Neural progenitor cell (in vitro differentiated cells): ENCODE results near the gene ZNF385C. TPM values are rescaled to one million over a fixed set of nuclear protein-coding genes. Genes with fewer than 3 reads are reported as not detected.

ENCODE experiments used
- DNase-seq: peaks from one replicate; pipeline ENCODE4 v3.0.0-alpha.2; 2016; ENCODE audit warnings: low spot score
- H2AFZ ChIP-seq: fragments of 200-600 bp; sonication (generic); replicated peaks from 2 replicates; pipeline ENCODE4 v1.6.1; 2016; ENCODE audit warnings: antibody characterized with exemption
- H3F3A ChIP-seq: fragments of 200-600 bp; sonication (generic); 2 replicates; pipeline ENCODE4 v1.6.1; 2016; ENCODE audit warnings: antibody characterized with exemption, low read depth
- H3K27ac ChIP-seq: fragments of 200-600 bp; sonication (generic); 2 replicates; pipeline ENCODE4 v1.5.1; 2016; ENCODE audit warnings: mild to moderate bottlenecking
- H3K27me3 ChIP-seq: fragments of 200-600 bp; sonication (generic); 2 replicates; pipeline ENCODE4 v1.6.1; 2016; ENCODE audit warnings: mild to moderate bottlenecking, moderate library complexity
- H3K36me3 ChIP-seq: fragments of 200-600 bp; sonication (generic); 2 replicates; pipeline ENCODE4 v1.5.1; 2016
- H3K4me1 ChIP-seq: fragments of 200-600 bp; sonication (generic); 2 replicates; pipeline ENCODE4 v1.6.1; 2016; ENCODE audit warnings: mixed run types
- H3K4me2 ChIP-seq: fragments of 200-600 bp; sonication (generic); 2 replicates; pipeline ENCODE4 v1.6.1; 2016
- H3K4me3 ChIP-seq: fragments of 200-600 bp; sonication (generic); 2 replicates; pipeline ENCODE4 v1.5.1; 2016
- H3K79me2 ChIP-seq: fragments of 200-600 bp; sonication (generic); 2 replicates; pipeline ENCODE4 v1.6.1; 2016; ENCODE audit warnings: low read depth
- H3K9ac ChIP-seq: fragments of 200-600 bp; sonication (generic); 2 replicates; pipeline ENCODE4 v1.6.1; 2016
- H3K9me3 ChIP-seq: fragments of 200-600 bp; sonication (generic); 2 replicates; pipeline ENCODE4 v1.5.1; 2016; ENCODE audit warnings: low read depth
- H4K20me1 ChIP-seq: fragments of 200-600 bp; sonication (generic); 2 replicates; pipeline ENCODE4 v1.6.1; 2016; ENCODE audit warnings: low read depth
- H3K27ac Mint-ChIP-seq: 3 replicates; pipeline ENCODE4 v1.8.0; 2021; ENCODE audit warnings: mixed read lengths
- H3K27me3 Mint-ChIP-seq: 2 replicates; pipeline ENCODE4 v1.8.0; 2022; ENCODE audit warnings: low read depth, mild to moderate bottlenecking, inconsistent platforms, moderate library complexity, mixed read lengths; ENCODE audit not compliant: insufficient read depth
- H3K36me3 Mint-ChIP-seq: 3 replicates; pipeline ENCODE4 v1.8.0; 2021; ENCODE audit warnings: mixed read lengths
- H3K4me1 Mint-ChIP-seq: 3 replicates; pipeline ENCODE4 v1.8.0; 2021; ENCODE audit warnings: mixed read lengths
- H3K4me3 Mint-ChIP-seq: 3 replicates; pipeline ENCODE4 v1.8.0; 2021; ENCODE audit warnings: mild to moderate bottlenecking, moderate library complexity, mixed read lengths
- H3K9me3 Mint-ChIP-seq: 3 replicates; pipeline ENCODE4 v1.8.0; 2020; ENCODE audit warnings: mixed read lengths
- EZH2 ChIP-seq: fragments of 200-600 bp; sonication (generic); IDR thresholded peaks from 2 replicates; pipeline ENCODE4 v1.6.1; 2017; ENCODE audit warnings: antibody characterized with exemption, mild to moderate bottlenecking, moderate library complexity
- EZH2phosphoT487 ChIP-seq: fragments of 200-600 bp; sonication (generic); IDR thresholded peaks from 2 replicates; pipeline ENCODE4 v1.6.1; 2017; ENCODE audit warnings: antibody characterized with exemption
- total RNA-seq: library from RNA; depleted of rRNA; stranded (reverse); fragments of >200 nt; gene quantifications from 2 replicates; pipeline ENCODE4 v1.2.3, GENCODE V29; 2015; ENCODE audit warnings: low replicate concordance
- TF ChIP-seq, protein P1 (sequence below): fragments of 200-600 bp; sonication (generic); IDR thresholded peaks from 2 replicates; pipeline ENCODE4 v1.5.1; 2017; ENCODE audit warnings: antibody characterized with exemption, mild to moderate bottlenecking

ZNF385C gene
- total RNA-seq, 1 donor from 2014 or later = 5.0 TPM

DNA sequence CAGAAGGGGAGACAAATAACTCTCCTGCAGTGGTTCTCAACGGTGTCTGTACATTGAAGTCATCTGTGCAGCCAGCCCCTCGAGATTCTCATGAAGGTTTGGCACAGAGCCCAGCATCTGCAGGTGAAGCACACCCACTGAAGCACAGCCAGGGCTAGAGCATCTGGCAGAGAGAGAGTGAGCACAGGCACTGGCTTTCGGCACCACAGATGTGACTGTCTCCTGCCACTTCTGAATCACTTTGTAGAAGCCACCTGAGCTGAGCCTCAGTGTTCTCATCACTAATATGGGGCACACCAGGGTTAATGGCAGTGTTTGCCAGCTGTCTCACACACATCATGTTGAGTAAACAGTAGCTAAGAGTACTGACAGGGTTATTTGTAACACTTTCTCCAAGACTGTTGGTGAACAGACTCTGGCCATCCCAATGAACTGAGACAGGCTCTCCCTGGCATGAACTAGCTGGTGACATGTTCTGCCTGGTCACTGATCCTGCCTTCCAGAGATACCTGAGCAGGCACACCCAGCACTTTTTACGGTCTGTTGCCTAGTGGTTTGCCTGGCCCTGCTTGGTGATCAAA, 35.3 kb upstream of the ZNF385C start:
- H3K36me3 Mint-ChIP-seq = peaks cover 13% of the 10 kb centered on the region
- H3K27me3 Mint-ChIP-seq = peaks cover 8% of the 10 kb centered on the region
- Histone ChIP-seq H3K27ac (no peak overlapping the region), H3K36me3 (no peaks in the 10 kb centered on the region), H3K4me3 (no peak overlapping the region), H3K4me1 (no peaks in the 10 kb centered on the region), H2AFZ (no peak overlapping the region), H4K20me1 (peaks cover 52% of the 10 kb centered on the region), H3F3A (no peaks in the 10 kb centered on the region), H3K4me2 (no peak overlapping the region), H3K9ac (no peak overlapping the region), H3K27me3 (no peaks in the 10 kb centered on the region), H3K9me3 (no peaks in the 10 kb centered on the region), H3K79me2 (peaks cover 34% of the 10 kb centered on the region)
- H3K27ac Mint-ChIP-seq = no peak overlapping the region
- H3K4me1 Mint-ChIP-seq = peaks cover 14% of the 10 kb centered on the region
- H3K9me3 Mint-ChIP-seq = no peaks in the 10 kb centered on the region
- H3K4me3 Mint-ChIP-seq = no peak overlapping the region
- DNase-seq = no peak
- TF ChIP-seq, protein P1, sequence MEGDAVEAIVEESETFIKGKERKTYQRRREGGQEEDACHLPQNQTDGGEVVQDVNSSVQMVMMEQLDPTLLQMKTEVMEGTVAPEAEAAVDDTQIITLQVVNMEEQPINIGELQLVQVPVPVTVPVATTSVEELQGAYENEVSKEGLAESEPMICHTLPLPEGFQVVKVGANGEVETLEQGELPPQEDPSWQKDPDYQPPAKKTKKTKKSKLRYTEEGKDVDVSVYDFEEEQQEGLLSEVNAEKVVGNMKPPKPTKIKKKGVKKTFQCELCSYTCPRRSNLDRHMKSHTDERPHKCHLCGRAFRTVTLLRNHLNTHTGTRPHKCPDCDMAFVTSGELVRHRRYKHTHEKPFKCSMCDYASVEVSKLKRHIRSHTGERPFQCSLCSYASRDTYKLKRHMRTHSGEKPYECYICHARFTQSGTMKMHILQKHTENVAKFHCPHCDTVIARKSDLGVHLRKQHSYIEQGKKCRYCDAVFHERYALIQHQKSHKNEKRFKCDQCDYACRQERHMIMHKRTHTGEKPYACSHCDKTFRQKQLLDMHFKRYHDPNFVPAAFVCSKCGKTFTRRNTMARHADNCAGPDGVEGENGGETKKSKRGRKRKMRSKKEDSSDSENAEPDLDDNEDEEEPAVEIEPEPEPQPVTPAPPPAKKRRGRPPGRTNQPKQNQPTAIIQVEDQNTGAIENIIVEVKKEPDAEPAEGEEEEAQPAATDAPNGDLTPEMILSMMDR = no peak
- TF ChIP-seq EZH2 = no peak
- TF ChIP-seq EZH2phosphoT487 = no peak

DNA sequence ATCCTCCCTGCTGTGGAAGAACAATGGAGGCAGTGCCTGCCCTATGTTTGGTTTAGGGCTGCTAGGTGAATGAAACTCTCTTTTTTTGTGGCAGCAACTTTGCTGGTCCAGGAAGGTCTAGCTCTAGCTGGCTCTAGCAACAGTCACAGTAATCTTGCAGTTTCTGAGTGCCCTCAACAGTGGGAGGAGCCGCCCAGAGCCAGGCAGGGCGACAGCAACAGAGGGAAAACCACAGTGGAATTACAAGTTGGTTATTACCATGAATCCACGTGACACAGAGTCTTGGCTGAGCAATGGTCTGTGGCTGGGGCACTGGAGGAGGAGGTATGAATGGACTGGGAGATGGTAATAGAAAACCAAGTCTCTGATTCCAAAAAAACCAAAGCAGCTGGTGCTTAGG, 34.7 kb upstream of the ZNF385C start:
- Histone ChIP-seq H3K9me3 (no peaks in the 10 kb centered on the region), H3K9ac (no peak overlapping the region), H4K20me1 (peaks cover 46% of the 10 kb centered on the region), H3K36me3 (no peaks in the 10 kb centered on the region), H3K27ac (no peak overlapping the region), H3K79me2 (peaks cover 29% of the 10 kb centered on the region), H3F3A (no peaks in the 10 kb centered on the region), H3K4me1 (no peaks in the 10 kb centered on the region), H3K4me3 (no peak overlapping the region), H3K4me2 (no peak overlapping the region), H3K27me3 (no peaks in the 10 kb centered on the region), H2AFZ (no peak overlapping the region)
- Mint-ChIP-seq H3K27ac (no peak overlapping the region), H3K4me3 (no peak overlapping the region), H3K4me1 (peaks cover 14% of the 10 kb centered on the region), H3K36me3 (peaks cover 18% of the 10 kb centered on the region), H3K9me3 (no peaks in the 10 kb centered on the region), H3K27me3 (peaks cover 8% of the 10 kb centered on the region)
- TF ChIP-seq, protein P1 = no peak
- DNase-seq = no peak

DNA sequence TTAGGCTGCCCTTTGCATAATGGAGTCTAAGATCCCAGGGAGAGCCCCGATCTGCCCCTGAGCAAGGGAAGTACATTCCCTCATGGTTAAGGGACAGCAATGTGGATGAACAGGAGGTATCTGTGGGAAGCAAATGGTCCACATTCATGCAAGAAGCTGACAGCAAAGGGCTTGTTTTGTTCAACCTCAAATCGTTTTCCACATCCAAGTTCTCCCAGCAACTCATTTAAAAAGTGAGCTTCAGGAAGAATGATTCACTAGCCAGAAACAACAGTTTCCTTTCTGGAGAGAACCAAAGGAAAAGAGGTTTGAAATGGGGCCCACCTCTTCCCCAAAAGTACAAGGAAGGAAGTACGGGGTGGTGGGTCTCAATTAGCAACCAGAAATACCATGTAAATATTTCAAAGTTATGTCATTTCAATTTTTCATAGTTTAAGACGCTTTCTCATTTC, 33.7 kb upstream of the ZNF385C start:
- H3K27me3 ChIP-seq = no peaks in the 10 kb centered on the region
- H3K9ac ChIP-seq = no peak overlapping the region
- H3K4me1 Mint-ChIP-seq = peaks cover 14% of the 10 kb centered on the region
- peaks cover 46% of the 10 kb centered on the region for H4K20me1 ChIP-seq
- TF ChIP-seq EZH2 (no peak), EZH2phosphoT487 (no peak)
- TF ChIP-seq, protein P1 = no peak
- no peaks in the 10 kb centered on the region for H3K4me1 ChIP-seq
- peaks cover 22% of the 10 kb centered on the region for H3K79me2 ChIP-seq
- no peak overlapping the region for H3K4me2 ChIP-seq
- H3K4me3 ChIP-seq = no peak overlapping the region
- H3K27ac ChIP-seq = no peak overlapping the region
- no peaks in the 10 kb centered on the region for H3K9me3 Mint-ChIP-seq
- H3K36me3 Mint-ChIP-seq = peaks cover 18% of the 10 kb centered on the region
- no peak for DNase-seq
- peaks cover 2% of the 10 kb centered on the region for H3K36me3 ChIP-seq
- H3K27me3 Mint-ChIP-seq = peaks cover 8% of the 10 kb centered on the region
- no peaks in the 10 kb centered on the region for H3K9me3 ChIP-seq
- no peak overlapping the region for H3K27ac Mint-ChIP-seq
- no peak overlapping the region for H2AFZ ChIP-seq
- no peak overlapping the region for H3K4me3 Mint-ChIP-seq
- no peaks in the 10 kb centered on the region for H3F3A ChIP-seq
